ENCODE measurements around the gene CDADC1.

CDADC1 gene

DNA sequence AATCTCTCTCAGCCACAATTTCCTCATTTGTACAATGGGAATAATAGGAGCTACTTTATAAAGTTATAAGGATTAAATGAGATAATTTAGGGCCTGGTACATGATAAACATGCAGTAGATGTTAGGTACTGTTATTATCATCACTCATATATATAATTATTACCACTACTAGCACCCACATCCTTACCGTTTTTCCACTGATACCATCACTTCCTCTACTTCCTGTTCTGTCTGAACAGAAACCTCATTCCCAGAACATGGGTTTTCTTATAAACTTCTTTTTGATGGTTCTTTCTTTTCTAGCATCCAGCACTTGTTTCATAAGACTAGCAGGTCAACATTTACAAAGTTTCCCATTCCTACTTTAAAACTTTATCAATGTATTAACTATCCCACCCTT, 6.3 kb downstream of the CDADC1 start:
- Histone ChIP-seq H3K36me3 (ENCODE audit: control insufficient read depth, insufficient read depth, low read length) (no peaks in the 10 kb centered on the region), H3K4me1 (no peaks in the 10 kb centered on the region), H3K9me3 (ENCODE audit: control insufficient read depth, low read length) (no peaks in the 10 kb centered on the region), H3K9ac (no peak overlapping the region), H2AFZ (no peak overlapping the region), H3K4me3 (ENCODE audit: low read depth, low read length) (no peak overlapping the region), H3K79me2 (no peaks in the 10 kb centered on the region), H3K27me3 (ENCODE audit: control insufficient read depth, insufficient read depth, low read length) (no peaks in the 10 kb centered on the region), H3K4me2 (ENCODE audit: low read length) (no peak overlapping the region), H3K27ac (no peak overlapping the region)
- TF ChIP-seq, protein P1, sequence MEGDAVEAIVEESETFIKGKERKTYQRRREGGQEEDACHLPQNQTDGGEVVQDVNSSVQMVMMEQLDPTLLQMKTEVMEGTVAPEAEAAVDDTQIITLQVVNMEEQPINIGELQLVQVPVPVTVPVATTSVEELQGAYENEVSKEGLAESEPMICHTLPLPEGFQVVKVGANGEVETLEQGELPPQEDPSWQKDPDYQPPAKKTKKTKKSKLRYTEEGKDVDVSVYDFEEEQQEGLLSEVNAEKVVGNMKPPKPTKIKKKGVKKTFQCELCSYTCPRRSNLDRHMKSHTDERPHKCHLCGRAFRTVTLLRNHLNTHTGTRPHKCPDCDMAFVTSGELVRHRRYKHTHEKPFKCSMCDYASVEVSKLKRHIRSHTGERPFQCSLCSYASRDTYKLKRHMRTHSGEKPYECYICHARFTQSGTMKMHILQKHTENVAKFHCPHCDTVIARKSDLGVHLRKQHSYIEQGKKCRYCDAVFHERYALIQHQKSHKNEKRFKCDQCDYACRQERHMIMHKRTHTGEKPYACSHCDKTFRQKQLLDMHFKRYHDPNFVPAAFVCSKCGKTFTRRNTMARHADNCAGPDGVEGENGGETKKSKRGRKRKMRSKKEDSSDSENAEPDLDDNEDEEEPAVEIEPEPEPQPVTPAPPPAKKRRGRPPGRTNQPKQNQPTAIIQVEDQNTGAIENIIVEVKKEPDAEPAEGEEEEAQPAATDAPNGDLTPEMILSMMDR (IDR thresholded peaks at IDR 0.05): no peak

DNA sequence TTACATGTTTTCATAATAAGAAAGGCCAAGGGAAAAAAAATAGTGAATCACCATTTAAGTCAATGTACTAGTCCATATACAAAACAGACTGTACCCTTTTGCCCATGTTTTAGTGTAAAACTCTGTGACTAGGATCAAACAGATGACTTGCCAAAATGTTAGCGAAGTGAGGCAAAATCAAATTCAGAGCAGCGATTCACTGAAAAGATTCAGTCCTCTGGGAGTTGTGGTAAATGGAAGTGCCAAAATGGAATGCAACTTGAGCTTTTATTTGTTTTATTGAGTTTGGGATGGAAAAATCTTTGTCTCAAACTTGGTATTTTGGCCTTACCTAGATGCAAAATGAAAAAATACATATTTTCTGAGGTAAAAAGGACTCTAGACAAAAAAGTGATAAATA, 9.1 kb downstream of the CDADC1 start:
- no peaks in the 10 kb centered on the region for H3K79me2 ChIP-seq
- no peaks in the 10 kb centered on the region for H3K9me3 ChIP-seq (ENCODE audit: control insufficient read depth, low read length)
- H3K4me1 ChIP-seq: peaks cover 3% of the 10 kb centered on the region
- H3K9ac ChIP-seq: no peak overlapping the region
- H3K27ac ChIP-seq: no peak overlapping the region
- H3K27me3 ChIP-seq (ENCODE audit: control insufficient read depth, insufficient read depth, low read length): no peaks in the 10 kb centered on the region
- H2AFZ ChIP-seq: no peak overlapping the region
- H3K4me3 ChIP-seq (ENCODE audit: low read depth, low read length): no peak overlapping the region
- H3K4me2 ChIP-seq (ENCODE audit: low read length): no peak overlapping the region
- TF ChIP-seq, protein P1 (IDR thresholded peaks at IDR 0.05): no peak
- H3K36me3 ChIP-seq (ENCODE audit: control insufficient read depth, insufficient read depth, low read length): no peaks in the 10 kb centered on the region

DNA sequence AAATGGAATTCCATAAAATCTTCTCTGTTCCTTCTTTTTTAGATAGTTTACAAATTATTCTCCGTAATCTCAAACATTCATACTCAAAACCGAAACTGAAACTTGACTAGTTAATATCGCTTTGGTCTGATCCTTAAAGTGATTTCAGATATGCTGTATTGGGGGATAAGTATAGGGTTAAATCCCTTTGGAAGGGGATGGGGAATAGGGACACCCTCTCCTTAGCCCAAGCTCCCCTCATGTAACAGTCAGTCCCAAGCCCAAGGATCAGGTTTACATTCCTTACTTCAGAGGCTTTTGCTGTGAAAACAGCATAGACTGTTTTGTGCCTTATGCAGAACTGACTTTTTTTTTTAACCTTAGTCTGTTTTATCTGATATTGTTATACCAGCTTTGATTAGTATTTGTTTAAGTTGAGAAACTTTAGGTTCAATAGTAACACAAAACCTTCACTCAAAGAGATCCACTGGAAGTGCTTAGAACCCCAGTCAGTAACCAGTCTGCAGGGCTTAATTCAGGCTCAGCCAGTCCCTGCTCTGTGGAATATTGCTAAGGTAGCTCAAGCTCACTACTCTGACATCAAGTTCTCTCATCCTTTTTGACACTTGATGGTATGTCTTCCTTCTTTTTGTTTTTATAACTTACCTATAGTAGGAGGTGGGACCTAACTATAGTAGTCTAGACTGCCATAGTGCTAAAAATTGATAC, 10.5 kb downstream of the CDADC1 start:
- Histone ChIP-seq H3K27me3 (ENCODE audit: control insufficient read depth, insufficient read depth, low read length) (no peaks in the 10 kb centered on the region), H3K27ac (no peak overlapping the region), H3K9ac (no peak overlapping the region), H3K4me3 (ENCODE audit: low read depth, low read length) (no peak overlapping the region), H2AFZ (no peak overlapping the region), H3K4me1 (peaks cover 3% of the 10 kb centered on the region), H3K79me2 (no peaks in the 10 kb centered on the region), H3K9me3 (ENCODE audit: control insufficient read depth, low read length) (no peaks in the 10 kb centered on the region), H3K36me3 (ENCODE audit: control insufficient read depth, insufficient read depth, low read length) (no peaks in the 10 kb centered on the region), H3K4me2 (ENCODE audit: low read length) (no peak overlapping the region)
- TF ChIP-seq, protein P1 (IDR thresholded peaks at IDR 0.05): no peak

DNA sequence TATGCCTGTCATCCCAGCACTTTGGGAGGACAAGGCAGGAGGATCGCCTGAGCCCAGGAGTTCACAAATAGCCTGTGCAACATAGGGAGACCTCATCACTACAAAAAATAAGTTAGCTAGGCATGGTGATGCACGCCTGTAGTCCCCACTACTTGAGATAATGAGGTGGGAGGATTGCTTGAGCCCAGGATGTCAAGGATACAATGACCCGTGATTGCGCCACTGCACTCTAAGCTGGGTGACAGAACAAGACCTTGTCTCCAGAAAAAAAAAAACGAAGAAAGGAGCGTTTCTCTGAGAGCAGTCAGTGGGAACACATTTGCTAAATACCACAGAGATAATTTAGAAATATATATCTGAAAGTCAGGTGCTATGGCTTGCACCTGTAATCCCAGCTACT, 11.9 kb downstream of the CDADC1 start:
- TF ChIP-seq, protein P1 (IDR thresholded peaks at IDR 0.05): no peak
- Histone ChIP-seq H3K4me1 (peaks cover 3% of the 10 kb centered on the region), H3K27ac (no peak overlapping the region), H3K36me3 (ENCODE audit: control insufficient read depth, insufficient read depth, low read length) (no peaks in the 10 kb centered on the region), H3K9me3 (ENCODE audit: control insufficient read depth, low read length) (no peaks in the 10 kb centered on the region), H3K9ac (no peak overlapping the region), H2AFZ (no peak overlapping the region), H3K4me3 (ENCODE audit: low read depth, low read length) (no peak overlapping the region), H3K27me3 (ENCODE audit: control insufficient read depth, insufficient read depth, low read length) (no peaks in the 10 kb centered on the region), H3K79me2 (no peaks in the 10 kb centered on the region), H3K4me2 (ENCODE audit: low read length) (no peak overlapping the region)

DNA sequence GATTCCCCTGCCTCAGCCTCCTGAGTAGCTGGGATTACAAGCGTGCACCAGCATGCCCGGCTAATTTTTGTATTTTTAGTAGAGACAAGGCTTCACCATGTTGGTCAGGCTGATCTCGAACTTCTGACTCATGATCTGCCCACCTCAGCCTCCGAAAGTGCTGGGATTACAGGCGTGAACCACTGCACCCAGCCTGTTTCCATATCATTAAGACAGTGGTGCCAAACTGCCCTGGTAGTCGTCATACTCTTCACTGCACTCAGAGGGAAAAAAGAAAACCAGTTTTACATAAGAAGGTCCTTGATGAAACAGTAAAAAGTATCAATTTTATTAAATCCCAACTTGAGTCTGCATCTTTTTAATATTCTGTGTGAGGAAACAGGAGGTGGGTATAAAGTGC, 14.9 kb downstream of the CDADC1 start:
- Histone ChIP-seq H3K4me2 (ENCODE audit: low read length) (no peak overlapping the region), H3K27me3 (ENCODE audit: control insufficient read depth, insufficient read depth, low read length) (no peaks in the 10 kb centered on the region), H3K9me3 (ENCODE audit: control insufficient read depth, low read length) (no peaks in the 10 kb centered on the region), H2AFZ (no peak overlapping the region), H3K4me1 (peaks cover 3% of the 10 kb centered on the region), H3K27ac (no peak overlapping the region), H3K79me2 (no peaks in the 10 kb centered on the region), H3K36me3 (ENCODE audit: control insufficient read depth, insufficient read depth, low read length) (no peaks in the 10 kb centered on the region), H3K9ac (no peak overlapping the region), H3K4me3 (ENCODE audit: low read depth, low read length) (no peak overlapping the region)
- TF ChIP-seq, protein P1 (IDR thresholded peaks at IDR 0.05): no peak

All from parathyroid adenoma (tissue), 2 donors.